ENCODE data around the gene NME3.

NME3 gene

DNA sequence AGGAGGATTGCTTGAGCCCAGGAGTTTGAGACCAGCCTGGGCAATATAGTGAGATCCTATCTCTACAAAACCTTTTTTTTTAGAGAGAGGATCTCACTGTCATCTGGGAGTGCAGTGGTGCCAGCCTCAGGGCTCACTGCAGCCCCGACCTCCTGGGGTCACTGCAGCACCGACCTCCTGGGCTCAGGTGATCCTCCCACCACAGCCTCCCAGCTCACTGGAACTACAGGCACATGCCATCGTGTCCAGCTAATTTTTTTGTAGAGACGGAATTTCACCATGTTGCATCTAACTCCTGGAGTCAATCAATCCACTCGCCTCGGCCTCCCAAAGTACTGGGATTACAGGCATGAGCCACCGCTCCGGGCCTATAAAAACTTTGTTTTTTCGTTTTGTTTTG, 50.0 kb downstream of the NME3 start:
- DNase-seq: no peak
